Spinal cord (tissue), 10 donors: Measurements from ENCODE around the gene U2AF1. TPM values are rescaled to one million over a fixed set of nuclear protein-coding genes. Genes with fewer than 3 reads are reported as not detected.
"Not testable (repeated sequence)": the region's sequence is repeated elsewhere in the genome, so short reads cannot be mapped to it uniquely, and the experiment has no call there.

Source experiments
- DNase-seq, 6 donors: peaks; one replicate each; pipeline versions ENCODE4 v3.0.0 to v3.0.0-alpha.2; 2013 to 2015; ENCODE audit warnings: low spot score in 6 of 6, low read depth in 4 of 6
- H3K27ac ChIP-seq: one replicate; pipeline ENCODE4 v1.5.1; 2013; ENCODE audit warnings: low read depth, low read length, control low read depth
- H3K27me3 ChIP-seq: one replicate; pipeline ENCODE4 v1.6.1; 2013; ENCODE audit warnings: low read length; ENCODE audit not compliant: control insufficient read depth, insufficient read depth
- H3K36me3 ChIP-seq: one replicate; pipeline ENCODE4 v1.6.1; 2013; ENCODE audit warnings: low read length; ENCODE audit not compliant: control insufficient read depth, insufficient read depth
- H3K4me1 ChIP-seq: one replicate; pipeline ENCODE4 v1.6.1; 2013; ENCODE audit warnings: low read length; ENCODE audit not compliant: control insufficient read depth, insufficient read depth
- H3K4me3 ChIP-seq: one replicate; pipeline ENCODE4 v1.5.1; 2013; ENCODE audit warnings: low read depth, low read length, control low read depth
- H3K9me3 ChIP-seq: one replicate; pipeline ENCODE4 v1.6.1; 2013; ENCODE audit warnings: low read length; ENCODE audit not compliant: control insufficient read depth, insufficient read depth
- WGBS: methylation state at CpG from one replicate; pipeline ENCODE4 v1.1.5; 2013; ENCODE audit warnings: missing lambda C conversion rate; ENCODE audit not compliant: insufficient coverage; 5-methylcytosine and 5-hydroxymethylcytosine counted together
- polyA plus RNA-seq, 2 donors: library from polyadenylated mRNA; unstranded; fragments of 120-200 nt; gene quantifications; one replicate each; pipeline ENCODE4 v1.2.1, GENCODE V29; 2013; ENCODE audit not compliant: insufficient read length in 2 of 2
- total RNA-seq, 2 donors: library from RNA; depleted of rRNA in 1 of 2; stranded (reverse); fragments of 120-200 nt in 1 of 2; fragments of >200 nt in 1 of 2; gene quantifications; one replicate each; pipeline versions ENCODE4 v1.2.3 to v1.2.4, GENCODE V29; 2013 to 2014
- donor health status: healthy.

U2AF1 gene
- total and polyA plus RNA-seq, 4 donors, result 14.4 to 58.5 (median 28.1) TPM

GRCh38 chr21:43115956-43116355, 8.6 kb upstream of the U2AF1 start:
- not testable (repeated sequence) for H3K9me3 ChIP-seq, H3K4me1 ChIP-seq, H3K27me3 ChIP-seq, H3K27ac ChIP-seq, DNase-seq, H3K36me3 ChIP-seq, H3K4me3 ChIP-seq
- WGBS, result no CpG with 5 or more reads among the region's 4 CpGs

- WGBS, result no CpG with 5 or more reads among the region's 6 CpGs
- H3K27me3 ChIP-seq, H3K4me1 ChIP-seq, DNase-seq, H3K9me3 ChIP-seq, H3K36me3 ChIP-seq, H3K4me3 ChIP-seq, H3K27ac ChIP-seq: not testable (repeated sequence)
These were observed 7.1 kb upstream of the U2AF1 start for GRCh38 chr21:43114483-43114882.

- not testable (repeated sequence) for DNase-seq, H3K4me1 ChIP-seq, H3K36me3 ChIP-seq, H3K9me3 ChIP-seq, H3K4me3 ChIP-seq, H3K27me3 ChIP-seq, H3K27ac ChIP-seq
- WGBS, result no CpG with 5 or more reads among the region's 7 CpGs
These were observed 1.6 kb upstream of the U2AF1 start for GRCh38 chr21:43109006-43109405.

DNA sequence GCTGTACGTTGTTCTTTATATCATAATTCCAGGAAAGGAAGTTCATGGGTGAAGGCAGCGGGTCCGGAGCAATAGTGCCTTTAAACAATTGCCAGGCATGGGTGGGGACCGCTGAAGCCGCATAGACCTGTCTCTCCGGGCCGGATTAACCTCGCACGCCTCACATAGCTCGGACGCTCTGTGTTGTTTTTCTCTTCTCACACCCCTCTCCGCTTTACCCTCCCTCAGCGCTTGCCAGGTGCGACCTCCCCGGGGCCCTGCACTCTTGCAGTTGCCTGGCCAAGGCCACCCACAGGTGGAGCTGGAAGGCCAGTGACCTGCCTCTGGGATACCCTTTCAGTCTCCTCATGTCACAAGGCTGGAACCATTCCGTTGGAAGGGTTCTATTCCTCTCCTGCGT, 807 bp upstream of the U2AF1 start:
- not testable (repeated sequence) for H3K27ac ChIP-seq, H3K27me3 ChIP-seq, H3K36me3 ChIP-seq, H3K9me3 ChIP-seq, H3K4me1 ChIP-seq, H3K4me3 ChIP-seq, DNase-seq
- WGBS, result no CpG with 5 or more reads among the region's 17 CpGs

DNA sequence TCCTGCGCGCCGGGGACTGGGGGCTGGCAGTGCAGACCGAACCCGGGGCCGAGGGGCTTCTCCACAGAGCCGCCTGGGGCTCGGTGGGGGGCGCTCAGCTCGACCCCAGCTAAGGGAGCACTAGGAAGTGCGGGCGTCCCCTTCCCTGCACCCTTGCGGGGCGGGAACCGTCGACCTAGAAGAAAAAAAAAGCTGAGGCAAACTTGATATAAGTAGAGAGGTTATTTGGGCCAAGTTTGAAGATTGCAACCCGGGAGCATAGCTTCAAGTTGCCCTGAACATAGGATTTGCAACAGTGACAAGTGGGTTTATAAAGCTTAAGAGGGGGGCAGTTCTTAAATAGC, 396 bp upstream of the U2AF1 start:
- H3K27ac ChIP-seq, H3K36me3 ChIP-seq, H3K9me3 ChIP-seq, H3K4me3 ChIP-seq, H3K27me3 ChIP-seq, H3K4me1 ChIP-seq, DNase-seq: not testable (repeated sequence)
- no CpG with 5 or more reads among the region's 17 CpGs for WGBS

DNA sequence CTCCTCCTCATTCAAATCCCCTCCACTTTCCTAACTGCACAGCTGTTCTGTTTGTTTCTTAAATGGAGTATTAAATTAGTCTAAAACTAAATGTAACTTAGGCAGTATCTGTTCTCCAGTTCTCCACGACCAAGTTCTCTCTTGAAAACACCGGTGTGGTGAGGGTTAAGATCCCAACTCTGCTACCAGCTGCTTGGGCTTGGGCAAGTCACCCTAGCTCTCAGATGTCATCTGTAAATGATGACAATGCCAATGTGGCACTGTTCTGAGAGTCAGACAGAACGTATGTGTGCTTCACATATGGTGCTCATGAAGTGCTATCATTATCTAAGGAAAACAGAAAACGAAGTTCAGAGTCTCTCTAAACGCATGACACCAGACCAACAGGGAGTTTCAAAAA, 2.7 kb downstream of the U2AF1 start:
- DNase-seq, H3K4me1 ChIP-seq, H3K9me3 ChIP-seq, H3K36me3 ChIP-seq, H3K27ac ChIP-seq, H3K4me3 ChIP-seq, H3K27me3 ChIP-seq: not testable (repeated sequence)
- no CpG with 5 or more reads among the region's 5 CpGs for WGBS

DNA sequence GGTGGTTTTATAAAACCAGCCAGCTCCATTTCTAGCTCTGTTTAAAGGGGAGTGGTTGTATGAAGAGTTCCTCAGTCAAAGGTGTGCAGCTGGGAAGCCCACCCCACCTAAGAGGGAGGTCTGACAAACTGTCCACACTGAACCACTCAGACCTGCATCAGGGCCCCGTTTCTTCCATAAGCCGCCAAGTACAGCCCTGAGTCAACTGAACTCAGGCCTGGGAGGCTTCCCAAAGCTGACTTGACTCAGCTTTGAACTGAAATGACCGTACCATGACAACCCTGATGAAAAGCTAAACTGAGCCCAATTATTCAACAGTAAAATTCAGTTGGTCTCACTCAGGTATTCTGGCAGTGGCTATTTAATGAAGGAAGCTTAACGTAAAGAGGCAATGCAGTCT, 5.1 kb downstream of the U2AF1 start:
- WGBS, result no CpG with 5 or more reads among the region's 4 CpGs
- H3K4me3 ChIP-seq, result not testable (repeated sequence)

GRCh38 chr21:43101676-43102075, 5.7 kb downstream of the U2AF1 start:
- DNase-seq, H3K36me3 ChIP-seq, H3K27me3 ChIP-seq, H3K27ac ChIP-seq, H3K9me3 ChIP-seq, H3K4me1 ChIP-seq, H3K4me3 ChIP-seq: not testable (repeated sequence)
- no CpG with 5 or more reads among the region's 5 CpGs for WGBS

More for the DNA sequence above, 5.1 kb downstream of the U2AF1 start:
- not testable (repeated sequence) for H3K4me1 ChIP-seq, H3K27me3 ChIP-seq, H3K36me3 ChIP-seq, H3K27ac ChIP-seq, H3K9me3 ChIP-seq, DNase-seq

DNA sequence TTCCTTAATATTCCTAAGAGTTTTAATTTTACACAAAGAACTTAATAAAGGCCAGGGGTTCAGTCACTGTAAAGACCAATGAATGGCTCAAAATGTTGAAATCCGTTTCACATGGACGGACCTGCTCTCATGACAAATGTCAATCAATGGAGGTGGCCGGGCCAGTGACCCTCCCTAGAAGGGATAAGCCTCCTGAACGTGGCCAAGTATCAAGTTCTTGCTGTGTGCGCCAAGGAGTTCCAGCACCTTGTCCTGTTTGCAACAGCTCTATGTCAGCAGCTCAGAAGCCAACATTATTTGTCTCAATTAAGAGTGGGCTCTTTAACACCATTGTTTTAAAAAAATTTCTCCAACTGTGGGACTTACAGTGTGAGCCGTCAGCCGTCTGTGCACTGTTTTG, 6.4 kb downstream of the U2AF1 start:
- H3K9me3 ChIP-seq, H3K27ac ChIP-seq, DNase-seq, H3K4me3 ChIP-seq, H3K27me3 ChIP-seq, H3K36me3 ChIP-seq, H3K4me1 ChIP-seq: not testable (repeated sequence)
- no CpG with 5 or more reads among the region's 7 CpGs for WGBS

DNA sequence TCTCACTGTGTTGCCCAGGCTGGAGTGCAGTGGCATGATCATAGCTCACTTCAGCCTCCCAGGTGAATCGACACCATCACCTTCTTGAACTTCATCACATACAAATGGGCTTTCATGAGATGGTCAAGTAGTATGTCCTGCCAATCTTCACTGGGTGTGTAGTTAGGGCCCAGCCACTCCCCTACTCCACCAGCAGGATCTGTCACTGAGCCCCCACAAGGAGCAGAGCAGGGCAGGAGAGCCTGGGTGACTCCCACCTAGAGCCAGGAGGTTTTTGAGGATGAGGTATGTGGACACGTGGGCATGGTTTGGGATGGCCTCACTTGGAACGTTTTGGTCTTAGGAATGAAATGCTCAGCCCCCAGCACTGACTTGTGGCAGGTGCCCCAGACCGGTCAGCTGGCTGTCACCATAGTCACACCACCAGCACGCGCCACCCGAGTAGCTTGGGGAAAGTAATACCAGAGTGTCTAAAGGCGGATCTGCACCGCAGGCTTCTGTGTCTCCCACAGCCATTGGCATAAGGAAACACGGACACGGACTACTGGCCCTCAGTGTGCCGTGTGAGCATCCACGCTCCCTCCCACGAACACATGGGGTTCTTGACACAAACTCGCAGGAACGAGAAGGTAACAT, 15.3 kb downstream of the U2AF1 start:
- not testable (repeated sequence) for H3K4me3 ChIP-seq, DNase-seq, H3K36me3 ChIP-seq, H3K4me1 ChIP-seq, H3K27ac ChIP-seq, H3K9me3 ChIP-seq, H3K27me3 ChIP-seq
- no CpG with 5 or more reads among the region's 16 CpGs for WGBS
